GM23338 (cell line): ENCODE results near the gene EPB41L5. TPM values are rescaled to one million over a fixed set of nuclear protein-coding genes. Genes with fewer than 3 reads are reported as not detected.

ENCODE experiments used
- ATAC-seq: fragments of 200-7000 bp; cut with Tn5 transposase; 3 replicates; pipeline ENCODE4 v1.9.1; 2020
- DNase-seq: peaks from one replicate; pipeline ENCODE4 v3.0.0-alpha.2; 2015; ENCODE audit warnings: low spot score
- H2AFZ ChIP-seq: fragments of 200-600 bp; sonication (generic); 2 replicates; pipeline ENCODE4 v1.8.0; 2016; ENCODE audit warnings: antibody characterized with exemption, mild to moderate bottlenecking, moderate library complexity
- H3F3A ChIP-seq: fragments of 200-600 bp; sonication (generic); replicated peaks from 2 replicates; pipeline ENCODE4 v1.8.0; 2017; ENCODE audit warnings: antibody characterized with exemption, mixed run types, low read depth
- H3K27ac ChIP-seq: fragments of 200-600 bp; sonication (generic); 2 replicates; pipeline ENCODE4 v1.6.1; 2016; ENCODE audit warnings: low read depth
- H3K27me3 ChIP-seq: fragments of 200-600 bp; sonication (generic); 2 replicates; pipeline ENCODE4 v1.8.0; 2016; ENCODE audit warnings: mild to moderate bottlenecking, mixed run types, moderate library complexity; ENCODE audit not compliant: insufficient read depth
- H3K36me3 ChIP-seq: fragments of 200-600 bp; sonication (generic); 2 replicates; pipeline ENCODE4 v1.8.0; 2016; ENCODE audit warnings: mild to moderate bottlenecking; ENCODE audit not compliant: insufficient read depth
- H3K4me1 ChIP-seq: fragments of 200-600 bp; sonication (generic); 2 replicates; pipeline ENCODE4 v1.8.0; 2016; ENCODE audit warnings: mild to moderate bottlenecking, moderate library complexity; ENCODE audit not compliant: insufficient read depth
- H3K4me2 ChIP-seq: fragments of 200-600 bp; sonication (generic); 2 replicates; pipeline ENCODE4 v1.7.1; 2017; ENCODE audit warnings: mixed run types
- H3K4me3 ChIP-seq: fragments of 200-600 bp; sonication (generic); 2 replicates; pipeline ENCODE4 v1.6.1; 2016; ENCODE audit warnings: mixed run types
- H3K79me2 ChIP-seq: fragments of 200-600 bp; sonication (generic); replicated peaks from 2 replicates; pipeline ENCODE4 v1.8.0; 2017; ENCODE audit warnings: mild to moderate bottlenecking; ENCODE audit not compliant: insufficient read depth
- H3K9me2 ChIP-seq: fragments of 200-600 bp; sonication (generic); 2 replicates; pipeline ENCODE4 v1.8.0; 2017; ENCODE audit not compliant: insufficient read depth
- H4K20me1 ChIP-seq: fragments of 200-600 bp; sonication (generic); replicated peaks from 2 replicates; pipeline ENCODE4 v1.8.0; 2017; ENCODE audit warnings: mild to moderate bottlenecking; ENCODE audit not compliant: insufficient read depth
- H3K27ac Mint-ChIP-seq: 2 replicates; pipeline ENCODE4 v1.8.0; 2020; ENCODE audit warnings: inconsistent platforms, mild to moderate bottlenecking, moderate library complexity, mixed read lengths
- H3K27me3 Mint-ChIP-seq: 3 replicates; pipeline ENCODE4 v1.8.0; 2022; ENCODE audit warnings: low read depth, mild to moderate bottlenecking, moderate library complexity, mixed read lengths, inconsistent platforms; ENCODE audit not compliant: insufficient read depth, poor library complexity
- H3K36me3 Mint-ChIP-seq: 3 replicates; pipeline ENCODE4 v1.8.0; 2021; ENCODE audit warnings: low read depth, mild to moderate bottlenecking, inconsistent platforms, moderate library complexity, mixed read lengths
- H3K4me1 Mint-ChIP-seq: 3 replicates; pipeline ENCODE4 v1.8.0; 2020; ENCODE audit warnings: mild to moderate bottlenecking, inconsistent platforms, mixed read lengths
- H3K4me3 Mint-ChIP-seq: 3 replicates; pipeline ENCODE4 v1.8.0; 2021; ENCODE audit warnings: moderate library complexity, mild to moderate bottlenecking, inconsistent platforms, mixed read lengths
- H3K9me3 Mint-ChIP-seq: 3 replicates; pipeline ENCODE4 v1.8.0; 2020; ENCODE audit warnings: moderate library complexity, mild to moderate bottlenecking, inconsistent platforms, mixed read lengths
- CREB1 ChIP-seq: fragments of 250-450 bp; sonication (Bioruptor Pico); IDR thresholded peaks from 2 replicates; pipeline ENCODE4 v1.5.0; 2020; ENCODE audit warnings: low read depth, mild to moderate bottlenecking, moderate library complexity
- CTCF ChIP-seq, 2 experiments: fragments of 200-600 bp in 1 of 2; sonication (generic) in 1 of 2; conservative IDR thresholded peaks; 2 replicates each; pipeline versions ENCODE4 v1.5.1 to v1.6.1; 2016 to 2017; ENCODE audit warnings: antibody characterized with exemption in 2 of 2, low read depth in 2 of 2, mild to moderate bottlenecking in 2 of 2, moderate library complexity in 1 of 2
- EZH2 ChIP-seq: fragments of 200-600 bp; sonication (generic); IDR thresholded peaks from one replicate; pipeline ENCODE4 v1.8.0; 2017; ENCODE audit warnings: antibody characterized with exemption, mild to moderate bottlenecking, low read depth; ENCODE audit not compliant: unreplicated experiment
- EZH2phosphoT487 ChIP-seq: fragments of 200-600 bp; sonication (generic); IDR thresholded peaks from one replicate; pipeline ENCODE4 v1.8.1; 2018; ENCODE audit warnings: antibody characterized with exemption; ENCODE audit not compliant: unreplicated experiment
- JUNB ChIP-seq: IDR thresholded peaks from one replicate; pipeline ENCODE4 v1.6.1; 2016; ENCODE audit warnings: antibody characterized with exemption; ENCODE audit not compliant: unreplicated experiment
- NANOG ChIP-seq: IDR thresholded peaks from 2 replicates; pipeline ENCODE4 v1.6.1; 2016; ENCODE audit warnings: antibody characterized with exemption, borderline replicate concordance
- STAT1 ChIP-seq: IDR thresholded peaks from one replicate; pipeline ENCODE4 v1.6.1; 2016; ENCODE audit warnings: antibody characterized with exemption; ENCODE audit not compliant: unreplicated experiment
- ZNF114 ChIP-seq: fragments of 250-450 bp; sonication (Bioruptor Pico); IDR thresholded peaks from 2 replicates; pipeline ENCODE4 v1.5.0; 2020; ENCODE audit warnings: mild to moderate bottlenecking, moderate library complexity
- ZNF331 ChIP-seq: fragments of 250-450 bp; sonication (Bioruptor Pico); IDR thresholded peaks from 2 replicates; pipeline ENCODE4 v1.5.0; 2020; ENCODE audit warnings: low read depth, mild to moderate bottlenecking, moderate library complexity
- polyA plus RNA-seq: library from polyadenylated mRNA; unstranded; fragments of >200 nt; fragmentation: Nextera tagmentation; extraction: Ambion mirVana; gene quantifications from 2 replicates; pipeline ENCODE4 v1.2.1, GENCODE V29; 2016
- total RNA-seq: library from RNA; depleted of rRNA; stranded (reverse); fragments of >200 nt; shearing (Covaris generic); gene quantifications from 2 replicates; pipeline ENCODE4 v1.2.3, GENCODE V29; 2014
- TF ChIP-seq, protein P1 (sequence below): fragments of 250-450 bp; sonication (Bioruptor Pico); IDR thresholded peaks from 2 replicates; pipeline ENCODE4 v1.5.0; 2020; ENCODE audit warnings: mild to moderate bottlenecking, moderate library complexity
- TF ChIP-seq, protein P2 (sequence below): IDR thresholded peaks from 2 replicates; pipeline ENCODE4 v1.6.1; 2016; ENCODE audit warnings: antibody characterized with exemption
- TF ChIP-seq, protein P3 (sequence below): IDR thresholded peaks from one replicate; pipeline ENCODE4 v1.6.1; 2018; ENCODE audit warnings: antibody characterized with exemption; ENCODE audit not compliant: unreplicated experiment

The EPB41L5 gene
- total and polyA plus RNA-seq, 2 experiments from 2014 or later: 15.5 to 35.4 TPM

DNA sequence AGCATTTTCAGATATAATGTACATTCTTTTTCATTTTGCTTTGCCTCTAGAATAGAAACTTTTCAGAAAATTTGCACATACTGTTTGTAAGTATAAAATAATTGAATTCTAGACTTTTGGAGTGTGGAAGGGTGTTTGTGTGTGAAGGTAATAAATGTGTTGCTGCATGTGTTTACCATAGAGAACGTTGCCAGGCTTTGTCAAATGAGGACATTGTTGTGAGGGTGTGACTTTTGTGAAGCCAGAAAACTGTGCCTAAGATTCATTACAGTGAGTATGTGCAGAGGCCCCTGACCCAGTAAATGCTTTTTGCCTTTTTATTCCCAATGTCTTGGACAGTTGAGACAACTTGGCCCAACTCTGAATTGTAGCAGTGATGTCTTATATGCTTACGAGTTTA is 30.4 kb upstream of the EPB41L5 start:
- H3K79me2 ChIP-seq: no peaks in the 10 kb centered on the region
- no peak overlapping the region for H3K4me2 ChIP-seq
- no peak overlapping the region for H2AFZ ChIP-seq
- H3K4me3 ChIP-seq: no peak overlapping the region
- no peaks in the 10 kb centered on the region for H3F3A ChIP-seq
- no peaks in the 10 kb centered on the region for H3K27me3 ChIP-seq
- Mint-ChIP-seq H3K4me3 (no peak overlapping the region), H3K27ac (no peak overlapping the region), H3K4me1 (no peaks in the 10 kb centered on the region), H3K36me3 (peaks cover 3% of the 10 kb centered on the region; the same call in 1 of the 3 replicates), H3K27me3 (no peaks in the 10 kb centered on the region), H3K9me3 (no peaks in the 10 kb centered on the region)
- H3K27ac ChIP-seq: no peak overlapping the region
- H4K20me1 ChIP-seq: no peaks in the 10 kb centered on the region; the same call in 1 of the 2 replicates
- no peaks in the 10 kb centered on the region; the same call in 1 of the 2 replicates for H3K36me3 ChIP-seq
- no peaks in the 10 kb centered on the region for H3K9me2 ChIP-seq
- H3K4me1 ChIP-seq: no peaks in the 10 kb centered on the region
- ATAC-seq: no peak
- TF ChIP-seq, protein P1, sequence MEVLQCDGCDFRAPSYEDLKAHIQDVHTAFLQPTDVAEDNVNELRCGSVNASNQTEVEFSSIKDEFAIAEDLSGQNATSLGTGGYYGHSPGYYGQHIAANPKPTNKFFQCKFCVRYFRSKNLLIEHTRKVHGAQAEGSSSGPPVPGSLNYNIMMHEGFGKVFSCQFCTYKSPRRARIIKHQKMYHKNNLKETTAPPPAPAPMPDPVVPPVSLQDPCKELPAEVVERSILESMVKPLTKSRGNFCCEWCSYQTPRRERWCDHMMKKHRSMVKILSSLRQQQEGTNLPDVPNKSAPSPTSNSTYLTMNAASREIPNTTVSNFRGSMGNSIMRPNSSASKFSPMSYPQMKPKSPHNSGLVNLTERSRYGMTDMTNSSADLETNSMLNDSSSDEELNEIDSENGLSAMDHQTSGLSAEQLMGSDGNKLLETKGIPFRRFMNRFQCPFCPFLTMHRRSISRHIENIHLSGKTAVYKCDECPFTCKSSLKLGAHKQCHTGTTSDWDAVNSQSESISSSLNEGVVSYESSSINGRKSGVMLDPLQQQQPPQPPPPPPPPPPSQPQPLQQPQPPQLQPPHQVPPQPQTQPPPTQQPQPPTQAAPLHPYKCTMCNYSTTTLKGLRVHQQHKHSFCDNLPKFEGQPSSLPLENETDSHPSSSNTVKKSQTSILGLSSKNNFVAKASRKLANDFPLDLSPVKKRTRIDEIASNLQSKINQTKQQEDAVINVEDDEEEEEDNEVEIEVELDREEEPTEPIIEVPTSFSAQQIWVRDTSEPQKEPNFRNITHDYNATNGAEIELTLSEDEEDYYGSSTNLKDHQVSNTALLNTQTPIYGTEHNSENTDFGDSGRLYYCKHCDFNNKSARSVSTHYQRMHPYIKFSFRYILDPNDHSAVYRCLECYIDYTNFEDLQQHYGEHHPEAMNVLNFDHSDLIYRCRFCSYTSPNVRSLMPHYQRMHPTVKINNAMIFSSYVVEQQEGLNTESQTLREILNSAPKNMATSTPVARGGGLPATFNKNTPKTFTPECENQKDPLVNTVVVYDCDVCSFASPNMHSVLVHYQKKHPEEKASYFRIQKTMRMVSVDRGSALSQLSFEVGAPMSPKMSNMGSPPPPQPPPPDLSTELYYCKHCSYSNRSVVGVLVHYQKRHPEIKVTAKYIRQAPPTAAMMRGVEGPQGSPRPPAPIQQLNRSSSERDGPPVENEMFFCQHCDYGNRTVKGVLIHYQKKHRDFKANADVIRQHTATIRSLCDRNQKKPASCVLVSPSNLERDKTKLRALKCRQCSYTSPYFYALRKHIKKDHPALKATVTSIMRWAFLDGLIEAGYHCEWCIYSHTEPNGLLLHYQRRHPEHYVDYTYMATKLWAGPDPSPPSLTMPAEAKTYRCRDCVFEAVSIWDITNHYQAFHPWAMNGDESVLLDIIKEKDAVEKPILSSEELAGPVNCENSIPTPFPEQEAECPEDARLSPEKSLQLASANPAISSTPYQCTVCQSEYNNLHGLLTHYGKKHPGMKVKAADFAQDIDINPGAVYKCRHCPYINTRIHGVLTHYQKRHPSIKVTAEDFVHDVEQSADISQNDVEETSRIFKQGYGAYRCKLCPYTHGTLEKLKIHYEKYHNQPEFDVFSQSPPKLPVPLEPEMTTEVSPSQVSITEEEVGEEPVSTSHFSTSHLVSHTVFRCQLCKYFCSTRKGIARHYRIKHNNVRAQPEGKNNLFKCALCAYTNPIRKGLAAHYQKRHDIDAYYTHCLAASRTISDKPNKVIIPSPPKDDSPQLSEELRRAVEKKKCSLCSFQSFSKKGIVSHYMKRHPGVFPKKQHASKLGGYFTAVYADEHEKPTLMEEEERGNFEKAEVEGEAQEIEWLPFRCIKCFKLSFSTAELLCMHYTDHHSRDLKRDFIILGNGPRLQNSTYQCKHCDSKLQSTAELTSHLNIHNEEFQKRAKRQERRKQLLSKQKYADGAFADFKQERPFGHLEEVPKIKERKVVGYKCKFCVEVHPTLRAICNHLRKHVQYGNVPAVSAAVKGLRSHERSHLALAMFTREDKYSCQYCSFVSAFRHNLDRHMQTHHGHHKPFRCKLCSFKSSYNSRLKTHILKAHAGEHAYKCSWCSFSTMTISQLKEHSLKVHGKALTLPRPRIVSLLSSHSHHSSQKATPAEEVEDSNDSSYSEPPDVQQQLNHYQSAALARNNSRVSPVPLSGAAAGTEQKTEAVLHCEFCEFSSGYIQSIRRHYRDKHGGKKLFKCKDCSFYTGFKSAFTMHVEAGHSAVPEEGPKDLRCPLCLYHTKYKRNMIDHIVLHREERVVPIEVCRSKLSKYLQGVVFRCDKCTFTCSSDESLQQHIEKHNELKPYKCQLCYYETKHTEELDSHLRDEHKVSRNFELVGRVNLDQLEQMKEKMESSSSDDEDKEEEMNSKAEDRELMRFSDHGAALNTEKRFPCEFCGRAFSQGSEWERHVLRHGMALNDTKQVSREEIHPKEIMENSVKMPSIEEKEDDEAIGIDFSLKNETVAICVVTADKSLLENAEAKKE (CRISPR knock-in tag): no peak
- TF ChIP-seq ZNF331 (CRISPR knock-in tag): no peak
- TF ChIP-seq EZH2phosphoT487: no peak
- TF ChIP-seq JUNB: no peak
- no peak for TF ChIP-seq NANOG
- no peak for TF ChIP-seq CREB1 (CRISPR knock-in tag)
- no peak for TF ChIP-seq STAT1
- TF ChIP-seq, protein P2, sequence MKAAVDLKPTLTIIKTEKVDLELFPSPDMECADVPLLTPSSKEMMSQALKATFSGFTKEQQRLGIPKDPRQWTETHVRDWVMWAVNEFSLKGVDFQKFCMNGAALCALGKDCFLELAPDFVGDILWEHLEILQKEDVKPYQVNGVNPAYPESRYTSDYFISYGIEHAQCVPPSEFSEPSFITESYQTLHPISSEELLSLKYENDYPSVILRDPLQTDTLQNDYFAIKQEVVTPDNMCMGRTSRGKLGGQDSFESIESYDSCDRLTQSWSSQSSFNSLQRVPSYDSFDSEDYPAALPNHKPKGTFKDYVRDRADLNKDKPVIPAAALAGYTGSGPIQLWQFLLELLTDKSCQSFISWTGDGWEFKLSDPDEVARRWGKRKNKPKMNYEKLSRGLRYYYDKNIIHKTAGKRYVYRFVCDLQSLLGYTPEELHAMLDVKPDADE: no peak
- TF ChIP-seq, protein P3, sequence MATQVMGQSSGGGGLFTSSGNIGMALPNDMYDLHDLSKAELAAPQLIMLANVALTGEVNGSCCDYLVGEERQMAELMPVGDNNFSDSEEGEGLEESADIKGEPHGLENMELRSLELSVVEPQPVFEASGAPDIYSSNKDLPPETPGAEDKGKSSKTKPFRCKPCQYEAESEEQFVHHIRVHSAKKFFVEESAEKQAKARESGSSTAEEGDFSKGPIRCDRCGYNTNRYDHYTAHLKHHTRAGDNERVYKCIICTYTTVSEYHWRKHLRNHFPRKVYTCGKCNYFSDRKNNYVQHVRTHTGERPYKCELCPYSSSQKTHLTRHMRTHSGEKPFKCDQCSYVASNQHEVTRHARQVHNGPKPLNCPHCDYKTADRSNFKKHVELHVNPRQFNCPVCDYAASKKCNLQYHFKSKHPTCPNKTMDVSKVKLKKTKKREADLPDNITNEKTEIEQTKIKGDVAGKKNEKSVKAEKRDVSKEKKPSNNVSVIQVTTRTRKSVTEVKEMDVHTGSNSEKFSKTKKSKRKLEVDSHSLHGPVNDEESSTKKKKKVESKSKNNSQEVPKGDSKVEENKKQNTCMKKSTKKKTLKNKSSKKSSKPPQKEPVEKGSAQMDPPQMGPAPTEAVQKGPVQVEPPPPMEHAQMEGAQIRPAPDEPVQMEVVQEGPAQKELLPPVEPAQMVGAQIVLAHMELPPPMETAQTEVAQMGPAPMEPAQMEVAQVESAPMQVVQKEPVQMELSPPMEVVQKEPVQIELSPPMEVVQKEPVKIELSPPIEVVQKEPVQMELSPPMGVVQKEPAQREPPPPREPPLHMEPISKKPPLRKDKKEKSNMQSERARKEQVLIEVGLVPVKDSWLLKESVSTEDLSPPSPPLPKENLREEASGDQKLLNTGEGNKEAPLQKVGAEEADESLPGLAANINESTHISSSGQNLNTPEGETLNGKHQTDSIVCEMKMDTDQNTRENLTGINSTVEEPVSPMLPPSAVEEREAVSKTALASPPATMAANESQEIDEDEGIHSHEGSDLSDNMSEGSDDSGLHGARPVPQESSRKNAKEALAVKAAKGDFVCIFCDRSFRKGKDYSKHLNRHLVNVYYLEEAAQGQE: no peak
- no peak for TF ChIP-seq EZH2
- no peak for TF ChIP-seq ZNF114 (CRISPR knock-in tag)
- TF ChIP-seq CTCF (conservative IDR thresholded peaks at IDR 0.05; ENCODE audit: low read depth in 2 of 2): no peak
- no peak for DNase-seq
